GM18867 (cell line): ENCODE measurements around the gene LDLRAD2.
A peak's percentile ranks its signal among the peaks of the same experiment; 100 is the strongest.

Experiments used
- ATAC-seq: cut with Tn5 transposase; IDR thresholded peaks from one replicate; pipeline ENCODE4 v1.9.1; 2021; ENCODE audit warnings: mild to moderate bottlenecking, moderate library complexity; ENCODE audit not compliant: unreplicated experiment

Gene LDLRAD2

DNA sequence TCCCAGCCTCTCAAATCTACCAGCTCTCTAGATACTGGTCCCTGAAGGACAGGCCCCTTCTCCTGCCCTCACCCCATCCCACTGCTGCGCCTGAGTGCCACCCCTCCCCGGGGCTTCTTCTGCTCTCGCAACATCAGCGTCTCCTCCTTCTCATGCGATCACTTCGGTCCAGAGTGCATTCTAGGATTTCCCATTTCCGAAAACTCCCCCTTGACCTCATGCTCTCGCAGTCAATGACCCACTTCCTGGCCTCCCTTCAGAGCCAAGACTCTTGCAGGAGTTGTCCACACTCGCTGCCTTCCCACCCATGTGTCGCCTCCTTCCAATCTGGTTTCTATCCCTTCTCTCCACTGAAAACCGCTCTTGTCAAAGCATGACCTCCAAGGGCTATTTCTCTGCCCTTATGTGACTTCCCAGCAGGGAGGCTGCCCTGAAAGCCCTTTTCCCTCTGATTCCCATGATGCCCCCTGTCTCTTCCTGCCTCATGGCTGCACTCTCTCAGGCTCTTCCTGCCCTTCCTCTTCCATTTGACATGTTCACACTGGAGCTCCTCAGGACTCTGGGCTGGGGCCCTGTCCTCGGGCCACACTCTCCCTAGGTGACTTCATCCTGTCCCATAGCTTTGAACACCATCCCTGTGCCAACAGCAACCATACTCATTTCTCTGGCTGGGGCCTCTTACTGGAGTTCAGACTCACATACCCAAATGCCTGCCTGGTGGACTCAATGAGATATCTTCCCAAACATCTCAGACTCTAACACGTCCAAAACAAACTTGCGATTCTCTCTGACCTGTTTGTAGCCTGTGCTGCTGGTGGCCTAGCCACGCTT, 46.0 kb downstream of the LDLRAD2 start:
- ATAC-seq = no peak

DNA sequence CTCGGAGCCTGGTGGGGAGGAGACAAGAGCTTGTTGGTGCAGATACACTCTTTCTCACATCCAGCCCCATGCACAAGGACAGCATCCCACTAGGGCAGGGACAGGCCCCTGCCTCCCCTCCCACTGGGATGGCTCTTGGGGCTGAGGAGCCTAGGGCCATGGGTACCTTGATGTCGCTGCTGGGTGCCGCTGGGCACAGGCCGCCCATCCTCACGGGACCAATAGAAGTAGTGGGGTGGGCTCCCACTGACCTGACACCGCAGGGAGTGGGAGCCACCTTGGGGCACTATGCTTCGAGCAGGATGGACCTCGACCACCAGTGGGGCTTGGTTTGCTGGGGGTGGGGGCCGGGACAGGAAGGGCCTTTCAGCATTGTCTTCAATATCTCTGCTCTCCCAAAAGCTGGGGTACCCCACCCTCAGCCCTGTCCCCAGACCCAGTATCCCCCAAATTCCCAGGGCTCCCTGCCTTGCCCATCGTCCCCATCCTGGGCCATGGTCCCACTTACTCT, 47.7 kb downstream of the LDLRAD2 start:
- no peak for ATAC-seq

DNA sequence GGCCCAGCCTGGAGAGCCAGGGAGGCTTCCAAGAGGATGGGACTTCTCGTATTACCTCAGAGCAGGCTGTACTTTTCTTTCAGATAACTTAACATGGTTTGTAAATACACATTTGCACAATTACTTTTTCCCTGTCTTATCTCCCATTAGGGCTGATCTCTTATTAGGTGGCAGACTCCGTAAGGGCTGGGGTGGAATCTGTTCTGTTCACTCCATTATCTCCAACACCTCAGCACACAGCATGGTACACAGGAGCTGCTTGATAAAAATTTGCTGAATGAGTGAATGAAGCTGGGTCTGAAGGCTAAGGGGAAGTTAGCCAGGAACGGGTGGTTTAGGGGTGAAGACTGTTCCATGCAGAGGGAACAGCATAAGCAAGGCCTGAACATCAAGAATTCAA, 48.9 kb downstream of the LDLRAD2 start:
- no peak for ATAC-seq

DNA sequence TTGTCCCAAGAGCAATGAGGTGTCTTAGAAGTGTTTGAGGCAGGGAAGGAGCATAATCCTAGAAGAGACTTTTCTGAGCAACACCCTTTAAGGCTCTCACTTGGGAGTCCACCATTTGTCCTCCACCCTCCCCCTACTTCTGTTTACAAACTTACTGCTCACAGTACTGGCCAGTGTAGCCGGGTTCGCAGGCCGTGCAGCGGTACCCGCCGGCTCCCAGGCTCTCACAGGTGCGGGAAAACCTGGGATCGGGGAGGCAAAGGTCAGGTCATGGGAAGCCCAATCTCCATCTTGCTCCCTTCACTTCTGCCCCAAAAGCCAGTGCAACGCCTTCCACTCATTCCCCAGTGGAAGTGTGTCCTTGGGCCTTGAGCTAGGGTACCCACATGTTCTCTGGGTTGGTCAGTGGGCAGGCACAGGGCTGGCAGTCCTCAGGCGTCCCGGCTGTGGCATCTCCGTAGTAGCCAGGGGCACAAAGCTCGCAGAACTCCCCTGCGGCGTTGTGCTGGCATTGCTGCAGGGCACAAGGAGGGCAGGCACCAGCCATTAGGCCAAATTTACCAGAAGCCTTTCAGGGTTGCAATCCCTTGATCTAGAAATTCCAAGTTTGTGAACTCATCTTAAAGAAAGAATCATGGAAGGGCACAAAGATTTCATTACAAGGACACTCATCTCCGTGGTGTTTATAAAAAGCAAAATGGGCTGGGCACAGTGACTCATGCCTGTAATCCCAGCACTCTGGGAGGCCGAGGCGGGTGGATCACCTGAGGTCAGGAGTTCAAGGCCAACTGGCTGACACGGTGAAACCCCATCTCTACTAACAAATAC, 49.8 kb downstream of the LDLRAD2 start:
- no peak for ATAC-seq

DNA sequence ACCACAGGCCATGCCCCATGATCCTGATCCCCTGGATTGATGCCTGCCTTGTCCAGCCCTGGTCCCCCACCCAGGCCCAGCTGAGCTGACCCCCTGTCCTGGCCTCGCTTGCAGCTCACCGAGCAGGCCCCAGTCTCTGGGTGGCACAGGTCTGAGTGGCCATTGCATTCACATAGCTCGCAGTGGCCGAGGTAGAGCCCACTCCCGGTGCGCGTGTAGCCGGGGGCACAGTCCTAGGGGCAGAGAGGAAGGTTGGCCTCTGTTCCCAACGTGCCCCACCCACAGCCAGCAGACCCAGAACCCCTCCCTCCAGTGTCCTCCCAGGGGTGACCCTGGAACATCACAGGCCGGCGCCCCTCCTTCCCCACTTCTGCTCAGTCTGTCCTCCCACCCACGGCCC, 51.9 kb downstream of the LDLRAD2 start:
- no peak for ATAC-seq

DNA sequence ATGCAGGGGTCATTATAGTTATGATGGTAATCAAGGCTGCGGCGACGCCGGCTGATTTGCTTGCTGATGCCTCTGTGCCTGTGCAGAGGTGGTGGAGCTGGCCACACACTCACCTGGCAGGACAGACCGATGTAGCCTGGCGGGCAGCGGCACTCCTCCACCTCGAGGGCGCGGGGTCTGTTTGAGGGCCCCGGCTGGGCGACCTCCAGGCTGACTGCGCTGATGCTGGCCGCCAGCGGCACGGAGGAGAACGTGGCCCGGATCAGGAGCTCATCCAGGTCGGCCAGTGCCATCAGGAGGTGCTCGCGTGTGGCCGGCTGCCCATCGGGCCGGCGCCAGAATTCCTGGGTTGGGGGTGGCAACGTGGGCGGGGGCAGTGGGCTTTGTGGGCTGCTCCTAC, 52.7 kb downstream of the LDLRAD2 start:
- no peak for ATAC-seq

DNA sequence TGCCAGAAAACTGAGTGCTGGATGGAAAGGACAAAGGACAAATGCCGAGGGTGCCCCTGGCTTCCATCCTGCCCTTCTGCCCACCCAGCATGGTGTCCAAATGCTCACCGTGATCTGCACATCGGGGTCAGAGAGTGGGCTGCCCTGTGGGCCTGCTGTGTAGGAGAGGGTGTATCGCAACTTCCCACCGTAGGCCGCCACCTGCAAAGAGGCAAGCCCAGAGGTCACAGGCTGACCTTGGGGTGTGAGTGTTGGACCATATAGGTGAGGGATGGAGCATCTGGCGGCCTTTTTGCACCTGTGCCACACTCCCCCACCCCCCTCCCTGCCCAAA, 53.5 kb downstream of the LDLRAD2 start:
- ATAC-seq = no peak

DNA sequence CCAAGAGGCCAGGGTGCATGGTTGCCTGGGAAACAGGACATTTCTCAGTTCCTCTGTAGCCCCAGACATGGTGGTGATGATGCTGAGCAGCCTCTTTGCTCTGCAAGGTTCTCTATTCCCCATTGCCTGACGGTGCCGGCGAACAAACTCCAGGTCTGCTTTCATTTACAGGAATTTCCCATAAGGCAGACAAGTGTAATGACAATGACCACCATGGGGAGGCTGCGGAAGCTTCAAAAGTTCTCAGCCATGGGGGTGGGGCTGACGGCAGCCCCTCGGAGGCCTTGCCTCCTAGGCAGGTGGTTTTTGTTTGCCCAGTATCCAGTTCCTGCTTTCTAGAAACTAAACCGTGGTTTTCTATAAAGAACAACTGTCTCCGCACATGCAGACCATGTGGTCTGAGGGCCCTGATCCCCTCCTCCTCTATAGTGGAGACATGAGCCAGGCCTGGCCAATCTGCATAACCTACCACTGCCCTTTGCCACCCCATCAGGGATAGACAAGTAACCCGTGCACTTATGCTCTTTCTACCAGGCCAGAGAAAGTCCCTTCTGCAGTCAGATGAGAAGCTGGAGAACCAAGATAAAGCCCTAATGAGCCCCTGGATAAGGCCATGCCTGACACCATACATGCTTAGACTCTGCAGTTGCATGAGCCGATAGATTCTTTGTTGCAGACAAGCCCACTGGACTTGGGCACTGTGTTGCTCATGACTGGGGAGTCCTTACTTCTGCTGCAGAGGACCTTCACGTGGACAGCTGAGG, 54.1 kb downstream of the LDLRAD2 start:
- peak; percentile 65 for ATAC-seq

DNA sequence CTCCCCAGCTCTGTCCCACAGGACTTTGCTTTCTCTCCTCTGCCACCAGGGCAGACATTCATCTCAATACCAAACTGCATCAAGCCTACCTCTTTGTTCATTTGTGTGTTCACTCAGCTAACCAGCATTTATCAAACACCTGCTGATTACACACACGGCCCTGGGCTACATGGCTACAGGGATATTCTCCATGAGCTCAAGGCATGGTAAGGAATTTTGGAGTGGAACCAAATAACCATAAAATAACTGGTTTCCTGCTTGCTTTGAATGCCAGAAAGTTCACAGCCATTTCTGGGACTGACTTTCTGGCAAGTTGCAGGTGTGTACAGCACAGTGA, 54.6 kb downstream of the LDLRAD2 start:
- ATAC-seq = no peak

DNA sequence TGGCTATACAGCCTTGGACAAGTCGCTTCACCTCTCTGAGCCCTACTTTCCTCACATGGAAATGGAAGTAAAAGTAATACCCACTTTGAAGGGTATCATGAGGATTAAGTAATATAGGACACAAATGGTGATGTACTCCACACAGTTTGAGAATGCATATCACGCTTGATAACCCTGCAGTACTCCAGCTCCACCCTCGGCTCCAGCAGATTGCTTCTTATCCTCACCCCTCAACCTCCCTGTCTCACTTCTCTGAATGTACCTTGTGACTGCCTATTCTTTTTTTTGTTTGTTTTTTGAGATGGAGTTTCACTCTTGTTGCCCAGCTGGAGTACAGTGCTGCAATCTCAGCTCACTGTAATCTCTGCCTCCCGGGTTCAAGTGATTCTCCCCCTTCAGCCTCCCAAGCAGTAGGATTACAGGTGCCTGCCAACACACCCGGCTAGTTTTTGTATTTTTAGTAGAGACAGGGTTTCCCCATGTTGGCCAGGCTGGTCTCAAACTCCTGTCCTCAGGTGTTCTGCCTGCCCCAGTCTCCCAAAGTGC, 55.5 kb downstream of the LDLRAD2 start:
- ATAC-seq = no peak

DNA sequence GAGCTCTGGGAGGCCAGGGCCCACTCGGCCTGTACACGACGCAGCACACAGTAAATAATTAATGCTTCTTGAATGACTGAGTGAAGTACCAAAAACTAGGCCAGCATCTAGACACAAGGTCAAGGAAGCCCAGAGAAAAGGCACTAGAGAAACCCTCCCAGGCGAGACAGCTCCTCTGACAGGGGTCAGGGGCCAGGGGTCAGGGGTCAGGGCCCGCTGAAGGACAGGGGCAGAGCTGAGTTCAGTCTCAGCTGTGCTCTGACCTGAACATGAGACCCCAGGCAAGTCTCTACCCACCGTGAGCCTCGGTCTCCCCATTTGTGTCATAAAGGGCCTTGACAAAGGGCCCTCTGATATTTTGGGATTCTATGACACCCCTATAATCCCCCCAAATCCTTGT, 56.4 kb downstream of the LDLRAD2 start:
- no peak for ATAC-seq

DNA sequence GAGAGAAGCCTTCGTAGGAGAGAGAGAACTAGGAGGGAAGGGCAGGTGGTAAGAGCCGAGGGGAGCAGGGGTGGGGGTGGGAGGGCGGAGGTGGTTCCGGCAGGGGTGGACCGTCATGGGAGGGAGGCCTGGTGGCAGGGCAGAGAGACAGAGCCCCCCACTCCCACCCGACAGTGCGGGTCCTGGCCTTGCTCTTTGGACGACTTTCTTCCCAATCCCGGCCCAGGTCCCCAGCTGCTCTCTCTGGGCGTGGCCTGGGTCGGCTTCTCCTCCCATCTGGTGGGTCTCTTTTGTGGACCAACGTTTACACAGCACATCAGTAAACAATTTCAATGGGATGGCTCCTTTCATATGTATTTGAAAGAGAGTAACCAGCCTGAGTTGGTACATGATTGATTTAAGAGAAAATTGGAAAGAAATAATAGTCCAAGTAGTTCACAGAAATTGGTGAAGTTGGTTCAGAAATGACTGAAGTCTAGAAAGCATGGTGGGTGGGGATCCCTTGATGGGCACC, 56.9 kb downstream of the LDLRAD2 start:
- no peak for ATAC-seq

DNA sequence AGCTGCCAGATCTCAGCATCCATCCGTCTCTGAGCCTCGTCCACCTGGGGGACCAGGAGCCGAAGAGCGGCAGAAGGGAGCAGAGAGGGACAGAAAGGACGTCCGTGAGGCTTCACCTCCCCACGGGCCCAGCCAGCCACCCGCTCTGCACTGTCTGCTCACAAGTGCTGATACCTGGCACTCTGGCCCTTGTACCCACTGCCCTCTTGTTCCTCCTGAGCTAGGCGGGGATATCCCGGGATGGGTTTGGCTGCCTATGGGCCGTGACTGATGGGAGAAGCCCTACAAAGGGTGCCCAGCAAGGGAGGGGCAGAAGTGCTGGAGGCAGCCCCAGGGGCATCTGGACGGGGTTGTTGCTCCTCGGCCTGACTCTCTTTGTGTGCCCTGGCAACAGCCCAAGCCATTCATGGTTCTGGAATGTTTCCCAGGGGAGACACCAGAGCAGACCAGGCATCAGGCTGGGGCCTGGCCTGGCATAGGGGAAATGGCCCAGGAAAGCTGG, 57.6 kb downstream of the LDLRAD2 start:
- ATAC-seq = no peak

DNA sequence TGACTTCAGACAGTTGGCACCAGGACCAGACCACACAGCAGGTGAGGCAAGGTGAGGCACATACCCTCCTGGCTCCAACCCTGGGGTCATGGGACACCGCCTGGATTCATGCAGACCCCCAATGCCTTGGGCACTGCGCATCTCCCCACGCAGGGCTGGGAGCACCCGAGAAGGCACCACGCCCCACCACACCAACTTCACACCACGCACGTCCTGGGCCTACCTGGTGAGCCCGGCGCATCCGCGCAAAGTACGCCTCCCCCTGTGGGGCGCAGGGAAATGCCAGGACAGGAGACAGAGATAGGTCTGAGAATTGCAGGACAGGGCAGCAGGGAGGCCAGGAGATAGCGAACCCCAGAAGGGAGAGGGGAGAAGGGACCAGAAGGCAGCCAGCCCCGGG, 58.5 kb downstream of the LDLRAD2 start:
- no peak for ATAC-seq

DNA sequence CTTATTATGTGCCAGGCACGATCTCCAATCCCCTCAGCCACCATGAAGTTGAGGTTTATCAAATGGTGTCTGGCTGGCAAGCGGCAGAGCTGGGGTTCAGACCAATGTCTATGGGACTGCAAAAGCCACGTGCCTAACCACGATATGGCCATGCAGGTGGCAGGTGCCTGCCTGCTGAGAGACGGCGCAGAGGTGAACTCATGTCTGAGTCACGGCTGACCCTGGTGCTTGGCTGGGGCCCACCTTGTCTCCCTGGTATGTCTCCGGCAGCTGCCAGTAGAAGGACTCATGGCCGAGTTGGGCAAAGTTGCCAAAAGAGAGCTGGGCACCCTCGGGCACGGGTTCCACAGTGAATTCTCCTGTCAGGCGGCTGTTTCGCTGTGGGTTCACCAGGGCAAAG, 59.9 kb downstream of the LDLRAD2 start:
- ATAC-seq = no peak

DNA sequence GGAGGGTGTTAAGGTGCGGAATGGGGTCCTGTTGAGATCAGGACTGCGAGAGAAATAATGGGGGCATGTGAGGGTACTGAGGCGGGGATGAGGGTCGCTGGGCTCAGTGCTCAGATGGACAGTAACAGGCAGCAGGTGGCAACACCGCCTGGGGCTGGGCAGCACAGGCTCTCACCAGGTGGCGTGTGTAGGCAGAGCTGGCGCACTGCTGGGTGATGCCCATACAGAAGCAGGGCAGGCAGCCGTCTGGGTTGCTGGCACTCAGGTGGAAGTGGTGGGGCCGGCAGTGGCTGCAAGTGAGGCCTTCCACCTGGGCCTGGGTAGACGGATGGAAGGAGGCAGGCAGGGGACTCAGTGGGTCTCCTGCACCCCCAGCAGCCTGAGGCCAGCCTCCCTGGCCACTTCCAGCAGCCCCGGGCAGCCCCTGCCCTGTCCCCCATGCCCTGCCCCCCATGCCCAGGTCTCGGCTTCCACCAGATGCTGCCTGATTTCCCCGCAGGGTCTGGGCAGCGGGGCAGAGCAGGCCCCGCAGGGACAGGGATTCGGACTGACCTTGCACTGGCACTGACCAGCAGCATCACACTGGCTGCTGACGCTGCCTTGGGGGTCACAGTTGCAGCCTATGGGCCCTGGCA, 60.5 kb downstream of the LDLRAD2 start:
- no peak for ATAC-seq

DNA sequence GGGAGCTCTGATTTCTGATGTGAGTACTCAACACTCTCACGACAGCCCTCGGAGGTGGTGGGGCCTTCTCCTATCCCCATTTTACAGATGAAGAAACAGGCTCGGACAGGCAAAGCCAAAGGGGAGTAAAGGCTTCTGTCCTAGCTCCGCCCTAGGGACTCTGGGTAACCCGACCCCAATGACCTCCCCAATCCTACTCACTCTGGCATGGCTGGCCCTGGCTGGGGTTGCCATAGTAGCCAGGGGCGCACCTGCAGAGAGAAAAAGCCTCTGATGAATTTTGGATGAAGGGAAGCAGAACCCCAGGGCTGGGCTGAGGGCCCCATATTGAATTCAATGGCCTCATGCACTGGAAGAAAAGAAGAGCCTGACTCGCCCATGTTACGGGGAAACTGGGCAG, 61.1 kb downstream of the LDLRAD2 start:
- no peak for ATAC-seq

DNA sequence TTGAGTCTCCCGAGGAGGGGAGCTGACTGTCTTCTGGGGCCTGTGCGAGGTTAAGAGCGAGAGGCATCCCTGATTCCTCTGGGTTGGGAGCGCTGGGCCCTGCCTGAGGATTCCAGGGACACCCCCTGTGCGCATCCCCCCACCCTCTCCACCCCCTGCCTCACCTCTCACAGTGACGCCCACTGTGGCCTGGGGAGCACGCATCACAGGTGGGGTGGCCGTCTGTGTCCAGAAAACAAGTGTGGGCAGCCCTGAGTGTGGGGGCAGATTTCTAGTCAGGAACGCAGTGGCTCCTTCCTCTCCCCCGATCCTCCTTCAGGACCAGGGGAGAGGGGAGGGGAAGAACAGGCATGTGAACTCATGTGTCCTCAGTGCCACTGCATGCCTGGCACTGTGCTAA, 61.7 kb downstream of the LDLRAD2 start:
- ATAC-seq = no peak

DNA sequence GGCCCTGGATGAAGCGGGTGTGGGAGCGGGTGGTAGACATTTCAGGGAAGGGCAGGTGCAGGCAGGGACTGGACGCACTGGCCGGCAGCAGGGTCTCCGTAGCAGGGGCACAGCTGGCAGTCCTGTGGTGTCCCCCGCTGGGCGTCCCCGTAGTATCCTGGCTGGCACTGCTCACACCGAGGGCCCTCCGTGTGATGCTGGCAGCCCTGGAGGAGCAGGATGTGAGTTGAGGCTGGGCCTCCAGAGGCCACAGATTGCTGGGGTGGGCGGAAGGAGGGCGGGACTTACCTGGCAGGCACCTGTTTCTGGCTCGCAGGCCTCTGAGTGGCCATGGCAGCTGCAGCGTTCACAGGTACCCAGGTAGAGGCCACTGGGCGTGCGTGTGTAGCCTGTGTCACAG, 62.3 kb downstream of the LDLRAD2 start:
- no peak for ATAC-seq
